Bladder microvascular endothelial cell (primary cell): Measurements from ENCODE around the gene TCAF2. TPM values are rescaled to one million over a fixed set of nuclear protein-coding genes. Genes with fewer than 3 reads are reported as not detected.

Source experiments
- total RNA-seq: library from RNA; depleted of rRNA; stranded (reverse); fragments of >200 nt; gene quantifications from 2 replicates; pipeline ENCODE4 v1.2.3, GENCODE V29; 2014

Gene TCAF2
- 3.9 and 6.5 TPM in 2 replicates for total RNA-seq

DNA sequence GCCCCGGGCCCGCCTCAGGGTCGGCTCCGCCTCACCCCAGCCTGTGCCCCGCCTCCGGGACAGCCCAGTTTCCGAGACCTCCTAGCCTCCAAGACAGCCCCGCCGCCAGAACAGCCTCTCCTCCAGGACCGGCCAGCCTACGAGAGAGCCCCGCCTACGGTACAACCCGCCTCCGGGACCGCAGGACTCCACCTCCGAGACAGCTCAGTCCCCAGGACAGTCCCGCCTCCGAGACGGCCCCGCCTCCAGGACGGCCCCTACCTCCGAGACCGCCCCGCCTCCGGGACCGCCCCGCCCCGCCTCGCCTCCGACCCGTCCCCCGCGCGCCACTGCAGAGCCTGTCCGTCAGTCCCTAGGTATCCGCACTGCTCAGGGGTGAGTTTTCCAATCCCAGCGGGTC, at the start of gene TCAF2:
Gene TCAF2 (plus strand): TSS at position 329 of the 400 bp plus-strand sequence.

DNA sequence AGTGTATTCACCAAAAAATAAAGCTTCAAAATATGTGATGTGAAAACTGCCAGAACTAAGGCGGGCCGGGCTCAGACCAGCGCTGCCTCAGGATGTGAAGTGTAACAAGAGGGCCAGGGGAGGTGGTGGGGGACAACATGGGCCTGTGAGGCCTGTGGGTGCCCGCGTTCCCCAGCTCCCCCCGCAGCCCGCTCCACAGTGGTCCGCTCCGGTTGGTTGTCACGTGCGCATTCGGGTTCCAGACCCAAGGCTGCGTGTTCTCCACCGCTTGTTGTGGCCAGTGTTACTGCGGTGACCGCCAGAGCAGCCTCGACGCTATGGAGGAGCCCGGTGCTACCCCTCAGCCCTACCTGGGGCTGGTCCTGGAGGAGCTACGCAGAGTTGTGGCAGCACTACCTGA, 49.3 kb upstream of the TCAF2 start, which contains the start of gene CTAGE15:
Gene CTAGE15 (plus strand): TSS at position 301 of the 400 bp plus-strand sequence. CDS start 17 bp downstream, at position 318.

Other genes with a start within 250 kb of the TCAF2 start
- gene ZYX, start 239.6 kb upstream of the TCAF2 start, total RNA-seq: 18.3 and 64.6 TPM in 2 replicates
- gene EPHA1, start 212.1 kb upstream of the TCAF2 start, total RNA-seq: not detected in 2 replicates
- gene TAS2R60, start 177.5 kb upstream of the TCAF2 start, total RNA-seq: 0.16 TPM in 1 of 2 replicates, not detected in the other
- gene TAS2R41, start 143.1 kb upstream of the TCAF2 start, total RNA-seq: not detected in 2 replicates
- gene CTAGE15, start 49.2 kb upstream of the TCAF2 start, total RNA-seq: 0.06 TPM in 1 of 2 replicates, not detected in the other
- 0.32 and 1.5 TPM in 2 replicates for gene CTAGE6, start 136.7 kb downstream of the TCAF2 start, total RNA-seq